H1 (cell line): ENCODE data around the gene GCGR. TPM values are rescaled to one million over a fixed set of nuclear protein-coding genes. Genes with fewer than 3 reads are reported as not detected.

ENCODE experiments used
- BCL11A ChIP-seq, 2 experiments: IDR thresholded peaks; one replicate each; pipeline ENCODE4 v1.6.1; 2011; ENCODE audit warnings: low read depth in 2 of 2, low read length in 2 of 2, mild to moderate bottlenecking in 2 of 2
- CTBP2 ChIP-seq: IDR thresholded peaks from 2 replicates; pipeline ENCODE4 v1.7.0; 2011; ENCODE audit warnings: borderline replicate concordance, mild to moderate bottlenecking, moderate library complexity, mixed read lengths, low read length; ENCODE audit not compliant: insufficient read depth, insufficient read length
- EP300 ChIP-seq, 2 experiments: IDR thresholded peaks; 1 replicate in 1 of 2; 2 replicates in 1 of 2; pipeline ENCODE4 v1.6.1; 2011 to 2012; ENCODE audit warnings: low read depth in 2 of 2, low read length in 2 of 2, mild to moderate bottlenecking in 2 of 2, borderline replicate concordance in 1 of 2, inconsistent platforms in 1 of 2, moderate library complexity in 1 of 2
- GABPA ChIP-seq: IDR thresholded peaks from 2 replicates; pipeline ENCODE4 v1.6.1; 2011; ENCODE audit warnings: mild to moderate bottlenecking, low read length, moderate library complexity, borderline replicate concordance; ENCODE audit not compliant: insufficient read depth
- HDAC2 ChIP-seq, 2 experiments: fragments of 300-600 bp in 1 of 2; sonication (generic) in 1 of 2; IDR thresholded peaks; 2 replicates each; pipeline ENCODE4 v1.6.1; 2011 to 2012; ENCODE audit warnings: low read depth in 2 of 2, low read length in 2 of 2, mild to moderate bottlenecking in 2 of 2, moderate library complexity in 2 of 2, borderline replicate concordance in 1 of 2, inconsistent platforms in 1 of 2
- POLR2A ChIP-seq, 2 experiments: IDR thresholded peaks; 1 replicate in 1 of 2; 2 replicates in 1 of 2; pipeline ENCODE4 v1.6.1; 2011; ENCODE audit warnings: low read depth in 2 of 2, low read length in 2 of 2, mild to moderate bottlenecking in 2 of 2; ENCODE audit errors: control extremely low read depth in 1 of 2
- SIRT6 ChIP-seq: IDR thresholded peaks from one replicate; pipeline ENCODE4 v1.7.1; 2012; ENCODE audit warnings: low read length, inconsistent platforms
- polyA plus RNA-seq, 7 experiments: library from polyadenylated mRNA; depleted of rRNA in 3 of 7; stranded (reverse) in 5 of 7; unstranded in 2 of 7; fragments of >200 nt in 5 of 7; fragments of 200-250 nt in 2 of 7; gene quantifications; 1 replicate in 5 of 7; 2 replicates in 1 of 7; 4 replicates in 1 of 7; pipeline versions ENCODE4 v1.2.1 to v1.2.3, GENCODE V29; 2011 to 2013; ENCODE audit warnings: missing spikeins in 2 of 7, mixed read lengths in 2 of 7
- total RNA-seq: library from RNA; stranded (reverse); fragmentation: NEBNext Ultra II Directional; extraction: Animal tissue kit (Norgen Biotek cat#: 25700); gene quantifications from 2 replicates; pipeline ENCODE4 v1.2.1, GENCODE V29; 2021

The GCGR gene
- total and polyA plus RNA-seq, 2 of the 8 experiments (the other 6 are each of a cell fraction or from before 2014, with no cell fraction given), result 0.44 to 0.56 TPM

GRCh38 chr17:81812571-81813370 lies 8.8 kb downstream of the GCGR start (continued):
- TF ChIP-seq POLR2A (IDR thresholded peaks at IDR 0.05; ENCODE audit: control extremely low read depth in 1 of 2, low read depth in 2 of 2, low read length in 2 of 2) (no peak), BCL11A (IDR thresholded peaks at IDR 0.05; ENCODE audit: low read depth in 2 of 2, low read length in 2 of 2) (no peak), GABPA (no peak), HDAC2 (IDR thresholded peaks at IDR 0.05; ENCODE audit: borderline replicate concordance in 1 of 2, low read depth in 2 of 2, low read length in 2 of 2) (no peak), CTBP2 (no peak), SIRT6 (no peak), EP300 (IDR thresholded peaks at IDR 0.05; ENCODE audit: borderline replicate concordance in 1 of 2, low read depth in 2 of 2, low read length in 2 of 2) (no peak)
